Nephron (organoid): Measurements from ENCODE around the gene GATA6.

Source experiments
- H3K27ac Mint-ChIP-seq, 3 experiments: 2 replicates each; pipeline ENCODE4 v1.8.0; 2020; ENCODE audit warnings: mixed read lengths in 3 of 3, mild to moderate bottlenecking in 2 of 3, moderate library complexity in 1 of 3
- H3K27me3 Mint-ChIP-seq: 2 replicates; pipeline ENCODE4 v1.8.0; 2021; ENCODE audit warnings: low read depth, mild to moderate bottlenecking, moderate library complexity, mixed read lengths
- H3K36me3 Mint-ChIP-seq: 2 replicates; pipeline ENCODE4 v1.8.0; 2020; ENCODE audit warnings: low read depth, mixed read lengths
- H3K4me1 Mint-ChIP-seq: 2 replicates; pipeline ENCODE4 v1.8.0; 2020; ENCODE audit warnings: mixed read lengths
- H3K4me3 Mint-ChIP-seq, 3 experiments: 2 replicates each; pipeline ENCODE4 v1.8.0; 2020; ENCODE audit warnings: mild to moderate bottlenecking in 3 of 3, mixed read lengths in 3 of 3, moderate library complexity in 2 of 3
- H3K9me3 Mint-ChIP-seq: 2 replicates; pipeline ENCODE4 v1.8.0; 2020; ENCODE audit warnings: mixed read lengths
- CTCF ChIP-seq, 3 experiments: fragments of 200-600 bp; sonication (generic); IDR thresholded peaks; one replicate each; pipeline ENCODE4 v1.5.0; 2021; ENCODE audit warnings: antibody characterized with exemption in 3 of 3; ENCODE audit not compliant: unreplicated experiment in 3 of 3

Gene GATA6

GRCh38 chr18:22175346-22175745, 6.0 kb downstream of the GATA6 start:
- H3K4me3 Mint-ChIP-seq: peak overlapping the region; percentile 84 to 94 (median 91)

DNA sequence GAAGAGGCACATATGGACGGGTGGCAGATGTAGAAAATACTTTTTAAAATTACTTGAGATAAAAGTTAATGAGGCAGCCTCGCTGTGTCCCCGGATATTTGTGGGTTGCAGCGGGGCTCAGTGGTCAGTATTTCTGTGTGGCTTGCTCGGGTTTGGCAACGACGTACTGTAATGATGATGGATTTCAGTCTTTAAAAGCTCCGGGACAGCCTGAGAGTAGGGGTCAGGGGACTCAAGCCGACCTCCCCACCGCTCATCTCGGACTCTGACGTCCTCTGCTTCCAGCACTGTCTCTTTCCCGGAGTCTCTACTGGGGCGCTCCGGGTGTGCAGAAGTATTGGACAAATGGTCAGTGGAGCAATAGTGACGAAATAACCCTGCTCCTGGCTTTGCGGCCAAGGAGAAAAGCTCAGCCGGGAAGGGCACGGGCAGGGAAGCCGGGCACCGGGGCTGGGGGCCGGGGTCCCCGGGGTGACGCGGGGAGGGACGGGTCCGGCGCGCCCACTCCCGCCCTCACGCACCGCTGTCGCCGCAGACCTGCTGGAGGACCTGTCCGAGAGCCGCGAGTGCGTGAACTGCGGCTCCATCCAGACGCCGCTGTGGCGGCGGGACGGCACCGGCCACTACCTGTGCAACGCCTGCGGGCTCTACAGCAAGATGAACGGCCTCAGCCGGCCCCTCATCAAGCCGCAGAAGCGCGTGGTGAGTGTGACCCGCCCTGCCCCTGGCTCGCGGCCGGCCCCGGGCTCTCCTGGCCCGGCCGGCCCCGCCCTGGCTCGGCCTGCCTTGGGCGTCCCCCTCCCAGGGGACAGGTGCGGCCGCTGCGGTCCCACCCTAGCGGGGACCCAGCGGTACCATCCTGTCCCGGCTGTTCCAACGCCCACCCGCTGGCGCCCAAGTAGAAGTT, 7.3 kb downstream of the GATA6 start:
- no peak for TF ChIP-seq CTCF (IDR thresholded peaks at IDR 0.05; ENCODE audit: unreplicated experiment in 3 of 3)
- peak overlapping the region in 2 of 3 experiments; percentile 80 to 91 for H3K27ac Mint-ChIP-seq
- peaks cover 36% of the 10 kb centered on the region for H3K4me1 Mint-ChIP-seq
- H3K27me3 Mint-ChIP-seq: peaks cover 91% of the 10 kb centered on the region
- H3K9me3 Mint-ChIP-seq: peaks cover 4% of the 10 kb centered on the region
- H3K36me3 Mint-ChIP-seq: peaks cover 45% of the 10 kb centered on the region
- peak overlapping the region; percentile 77 to 89 (median 89) for H3K4me3 Mint-ChIP-seq

More at GRCh38 chr18:22175346-22175745, 6.0 kb downstream of the GATA6 start:
- Mint-ChIP-seq H3K27me3 (peaks cover 88% of the 10 kb centered on the region), H3K9me3 (peaks cover 4% of the 10 kb centered on the region), H3K4me1 (peaks cover 35% of the 10 kb centered on the region), H3K36me3 (peaks cover 45% of the 10 kb centered on the region), H3K27ac (peak overlapping the region in 2 of 3 experiments; percentile 93)
- no peak for TF ChIP-seq CTCF (IDR thresholded peaks at IDR 0.05; ENCODE audit: unreplicated experiment in 3 of 3)

GRCh38 chr18:22177327-22177871, 8.0 kb downstream of the GATA6 start:
- H3K36me3 Mint-ChIP-seq: peaks cover 48% of the 10 kb centered on the region

DNA sequence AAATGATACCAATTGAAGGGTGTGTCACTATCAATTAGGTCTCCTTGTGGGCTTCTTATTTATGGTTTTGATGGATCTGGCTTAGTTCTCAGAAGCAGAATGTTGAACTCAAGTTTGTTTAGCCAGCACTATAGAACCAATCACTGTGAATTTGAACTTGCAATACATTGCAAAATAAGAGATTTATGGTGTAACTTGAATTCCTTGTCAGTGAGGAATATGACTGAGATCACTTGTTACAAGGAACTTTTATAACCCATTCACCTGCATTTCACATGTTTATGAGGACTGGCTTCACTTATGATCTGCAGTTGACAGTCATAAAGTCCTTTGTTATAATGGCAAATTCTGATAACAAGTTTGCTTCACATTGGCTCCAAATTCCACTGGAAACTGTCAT, 9.8 kb downstream of the GATA6 start:
- Mint-ChIP-seq H3K9me3 (no peaks in the 10 kb centered on the region), H3K27ac (no peak overlapping the region), H3K36me3 (peaks cover 44% of the 10 kb centered on the region), H3K4me3 (peak overlapping the region in 2 of 3 experiments; percentile 18 to 56), H3K27me3 (peaks cover 85% of the 10 kb centered on the region), H3K4me1 (peaks cover 31% of the 10 kb centered on the region)
- no peak for TF ChIP-seq CTCF (IDR thresholded peaks at IDR 0.05; ENCODE audit: unreplicated experiment in 3 of 3)

More at GRCh38 chr18:22177327-22177871, 8.0 kb downstream of the GATA6 start:
- Mint-ChIP-seq H3K4me3 (peak overlapping the region; percentile 62 to 89 (median 78)), H3K4me1 (peaks cover 36% of the 10 kb centered on the region), H3K27me3 (peaks cover 90% of the 10 kb centered on the region), H3K9me3 (peaks cover 4% of the 10 kb centered on the region), H3K27ac (peak overlapping the region in 2 of 3 experiments; percentile 65 to 80)
- TF ChIP-seq CTCF (IDR thresholded peaks at IDR 0.05; ENCODE audit: unreplicated experiment in 3 of 3): no peak

- H3K4me3 Mint-ChIP-seq: peak overlapping the region in 1 of 3 experiments; percentile 23
- no peak overlapping the region for H3K27ac Mint-ChIP-seq
- no peak for TF ChIP-seq CTCF (IDR thresholded peaks at IDR 0.05; ENCODE audit: unreplicated experiment in 3 of 3)
- H3K36me3 Mint-ChIP-seq: peaks cover 43% of the 10 kb centered on the region
- H3K27me3 Mint-ChIP-seq: peaks cover 82% of the 10 kb centered on the region
- H3K9me3 Mint-ChIP-seq: no peaks in the 10 kb centered on the region
- H3K4me1 Mint-ChIP-seq: peaks cover 29% of the 10 kb centered on the region
Observed at GRCh38 chr18:22179631-22180030, 10.2 kb downstream of the GATA6 start.
